IPS-18a (cell line): ENCODE data around the gene HSF2.

ENCODE experiments used
- H3K27ac ChIP-seq: one replicate; pipeline ENCODE4 v1.5.1; 2013; ENCODE audit warnings: low read length
- H3K27me3 ChIP-seq: one replicate; pipeline ENCODE4 v1.6.1; 2013; ENCODE audit warnings: mild to moderate bottlenecking, low read length; ENCODE audit not compliant: control insufficient read depth, insufficient read depth
- H3K36me3 ChIP-seq: one replicate; pipeline ENCODE4 v1.6.1; 2013; ENCODE audit warnings: low read depth, low read length; ENCODE audit not compliant: control insufficient read depth
- H3K4me1 ChIP-seq: one replicate; pipeline ENCODE4 v1.6.1; 2013; ENCODE audit warnings: low read depth, low read length; ENCODE audit not compliant: control insufficient read depth
- H3K4me3 ChIP-seq: one replicate; pipeline ENCODE4 v1.5.1; 2013; ENCODE audit warnings: low read length
- H3K9ac ChIP-seq: one replicate; pipeline ENCODE4 v1.6.1; 2013; ENCODE audit warnings: mild to moderate bottlenecking, low read length, moderate library complexity
- H3K9me3 ChIP-seq: one replicate; pipeline ENCODE4 v1.6.1; 2013; ENCODE audit warnings: low read depth, low read length; ENCODE audit not compliant: control insufficient read depth

The HSF2 gene, protein sequence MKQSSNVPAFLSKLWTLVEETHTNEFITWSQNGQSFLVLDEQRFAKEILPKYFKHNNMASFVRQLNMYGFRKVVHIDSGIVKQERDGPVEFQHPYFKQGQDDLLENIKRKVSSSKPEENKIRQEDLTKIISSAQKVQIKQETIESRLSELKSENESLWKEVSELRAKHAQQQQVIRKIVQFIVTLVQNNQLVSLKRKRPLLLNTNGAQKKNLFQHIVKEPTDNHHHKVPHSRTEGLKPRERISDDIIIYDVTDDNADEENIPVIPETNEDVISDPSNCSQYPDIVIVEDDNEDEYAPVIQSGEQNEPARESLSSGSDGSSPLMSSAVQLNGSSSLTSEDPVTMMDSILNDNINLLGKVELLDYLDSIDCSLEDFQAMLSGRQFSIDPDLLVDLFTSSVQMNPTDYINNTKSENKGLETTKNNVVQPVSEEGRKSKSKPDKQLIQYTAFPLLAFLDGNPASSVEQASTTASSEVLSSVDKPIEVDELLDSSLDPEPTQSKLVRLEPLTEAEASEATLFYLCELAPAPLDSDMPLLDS

DNA sequence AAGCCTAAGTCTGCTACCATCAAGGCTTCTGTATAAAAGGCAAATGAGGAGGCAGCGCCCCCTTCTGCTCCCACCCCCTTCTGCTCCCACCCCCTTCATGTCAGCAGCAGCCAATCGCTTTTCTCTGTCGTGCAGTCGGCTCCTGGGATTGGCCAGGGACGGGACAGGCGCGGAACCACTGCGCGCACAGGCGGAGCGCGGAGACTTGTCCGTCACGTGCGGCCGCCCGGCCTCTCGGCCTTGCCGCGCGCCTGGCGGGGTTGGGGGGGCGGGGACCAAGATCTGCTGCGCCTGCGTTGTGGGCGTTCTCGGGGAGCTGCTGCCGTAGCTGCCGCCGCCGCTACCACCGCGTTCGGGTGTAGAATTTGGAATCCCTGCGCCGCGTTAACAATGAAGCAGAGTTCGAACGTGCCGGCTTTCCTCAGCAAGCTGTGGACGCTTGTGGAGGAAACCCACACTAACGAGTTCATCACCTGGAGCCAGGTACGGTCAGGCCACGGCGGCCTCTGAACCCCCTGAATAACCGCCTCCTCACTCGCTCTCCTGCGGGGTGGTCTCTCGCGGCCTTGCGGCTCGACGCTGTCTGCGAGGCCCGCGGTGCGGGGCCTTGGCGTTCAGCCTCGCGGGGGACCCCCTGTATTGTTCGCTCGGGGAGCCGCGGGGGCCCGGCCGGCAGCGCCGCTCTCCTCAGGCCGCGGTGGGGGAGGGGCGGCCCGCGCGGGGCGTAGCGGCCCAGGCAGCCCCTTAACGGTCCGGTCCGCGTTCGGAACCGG lies at the start of gene HSF2:
Gene HSF2 (plus strand): TSS at position 305 of the 773 bp plus-strand sequence. CDS start 86 bp downstream, at position 391.
- Histone ChIP-seq H3K9me3 (no peaks in the 10 kb centered on the region), H3K27ac (no peak within 1 kb of the TSS), H3K27me3 (peaks cover 56% of the 10 kb centered on the region), H3K4me3 (peak within 1 kb of the TSS; percentile 93), H3K36me3 (no peaks in the 10 kb centered on the region), H3K4me1 (no peaks in the 10 kb centered on the region), H3K9ac (peak within 1 kb of the TSS; percentile 89)

DNA sequence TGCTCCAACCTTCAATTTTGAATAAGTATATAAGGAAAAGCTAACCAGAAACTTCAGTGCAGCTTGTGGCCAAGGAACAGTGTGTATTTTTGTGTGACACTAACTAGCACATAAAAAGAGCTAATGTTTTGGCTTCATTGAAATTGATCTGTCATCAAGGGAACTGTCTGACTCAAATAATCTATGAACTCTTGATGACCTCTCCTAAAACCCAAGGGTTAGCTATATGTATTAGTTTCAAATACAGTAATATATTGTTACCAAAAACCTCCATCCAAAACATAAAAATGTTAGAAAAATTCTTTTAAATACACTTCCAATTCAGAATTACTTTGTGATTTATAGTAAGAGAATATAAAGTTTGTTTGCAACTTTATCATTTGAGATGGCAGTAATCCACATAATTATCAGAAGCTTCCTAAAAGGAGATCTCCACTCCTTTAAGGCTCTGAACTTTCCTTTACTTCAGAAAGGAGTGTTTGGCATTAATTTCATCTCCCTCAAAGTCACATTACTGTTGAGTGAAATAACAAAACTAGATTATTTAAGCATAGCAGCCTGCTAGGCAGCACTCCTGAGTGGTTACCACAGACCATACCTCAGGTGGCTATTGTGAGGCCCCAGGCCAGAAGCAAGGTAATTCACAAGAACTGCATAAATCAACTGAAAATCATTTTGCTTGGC lies 46.3 kb upstream of the HSF2 start:
- no peak overlapping the region for H3K4me3 ChIP-seq
- H3K9me3 ChIP-seq = no peaks in the 10 kb centered on the region
- no peaks in the 10 kb centered on the region for H3K27me3 ChIP-seq
- H3K9ac ChIP-seq = no peak overlapping the region
- H3K27ac ChIP-seq = no peak overlapping the region
- no peaks in the 10 kb centered on the region for H3K4me1 ChIP-seq
- no peaks in the 10 kb centered on the region for H3K36me3 ChIP-seq

DNA sequence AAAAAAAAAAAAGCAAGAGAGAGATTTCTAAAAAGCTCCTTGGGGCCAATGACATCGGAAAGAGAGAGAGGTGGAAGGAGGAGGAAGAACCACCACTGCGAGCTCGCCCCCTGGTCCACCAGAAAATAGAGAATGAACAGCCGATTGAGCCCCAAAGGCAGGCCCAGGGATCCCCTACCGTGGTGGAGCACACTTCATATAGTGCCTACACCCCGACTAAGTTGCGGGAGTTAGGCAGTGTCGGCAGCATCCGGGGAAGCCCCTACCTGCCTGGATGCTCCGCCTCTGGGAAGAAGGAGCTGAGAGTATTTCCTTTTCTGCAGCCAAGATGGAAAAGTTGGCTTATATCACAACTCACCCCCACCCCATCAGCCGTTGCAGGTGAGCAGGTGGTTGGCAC lies 38.6 kb upstream of the HSF2 start:
- Histone ChIP-seq H3K9me3 (no peaks in the 10 kb centered on the region), H3K36me3 (no peaks in the 10 kb centered on the region), H3K27ac (no peak overlapping the region), H3K4me3 (no peak overlapping the region), H3K9ac (no peak overlapping the region), H3K27me3 (no peaks in the 10 kb centered on the region), H3K4me1 (no peaks in the 10 kb centered on the region)

DNA sequence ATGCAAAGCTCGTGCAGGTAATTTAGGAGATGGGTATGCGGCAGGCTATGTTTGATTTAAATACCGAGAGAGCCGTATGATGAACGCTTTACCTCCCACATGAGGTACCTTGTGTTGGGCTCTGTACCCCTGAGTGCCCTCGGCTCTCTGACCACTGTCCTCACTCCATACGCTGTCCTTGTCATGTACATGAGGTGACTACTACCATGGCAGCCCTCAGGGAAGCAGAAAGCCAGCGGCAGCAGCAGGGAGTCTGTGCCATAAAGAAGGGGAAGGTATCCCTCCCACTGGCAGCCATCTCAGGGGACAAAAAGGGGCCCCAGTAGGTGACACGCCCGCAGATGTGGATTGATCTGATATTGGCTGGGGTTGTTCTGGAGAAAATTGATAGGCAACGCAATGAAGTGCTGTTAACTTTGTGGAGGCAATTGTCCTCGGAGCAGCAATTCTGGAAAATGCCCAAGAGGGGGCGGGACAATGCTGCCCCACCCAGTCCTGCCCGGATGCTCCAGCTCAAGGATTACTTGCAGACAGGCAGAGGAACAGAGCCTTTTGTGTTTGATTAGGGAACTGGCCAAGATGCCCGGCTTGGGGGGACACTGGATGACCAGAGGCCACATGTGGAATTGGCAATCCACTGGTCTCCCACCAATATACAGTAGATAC lies 38.0 kb upstream of the HSF2 start:
- no peaks in the 10 kb centered on the region for H3K4me1 ChIP-seq

DNA sequence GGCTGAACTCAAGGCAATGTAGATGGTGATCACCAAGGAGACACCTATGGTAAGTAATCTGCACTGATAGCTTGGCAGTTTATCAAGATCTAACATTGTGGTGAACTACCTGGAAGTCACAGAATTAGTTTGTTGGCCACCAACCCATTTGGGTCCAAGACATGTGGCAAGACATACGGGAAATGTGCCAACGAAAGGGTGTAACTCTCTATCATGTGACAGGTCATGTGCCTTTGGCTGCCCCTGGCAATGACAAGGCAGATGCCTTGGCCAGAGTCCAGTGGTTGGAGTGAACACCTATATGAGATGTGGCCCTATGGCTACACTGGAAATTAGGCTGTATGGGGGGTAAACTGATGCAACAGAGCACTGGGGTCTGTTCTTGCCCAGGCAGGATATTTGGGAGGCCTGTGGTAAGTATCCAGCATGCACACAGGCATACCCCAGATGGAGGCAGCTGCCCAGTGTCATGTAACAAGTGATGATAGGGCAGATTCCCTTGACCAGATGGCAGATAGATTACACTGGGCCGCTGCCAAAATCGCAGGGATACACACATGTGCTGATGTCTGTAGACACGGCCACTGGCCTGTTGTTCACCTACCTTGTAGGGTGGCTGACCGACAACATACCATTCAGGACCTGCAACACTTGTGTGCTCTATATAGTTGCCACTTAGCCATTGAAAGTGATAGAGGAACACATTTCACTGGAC lies 35.5 kb upstream of the HSF2 start:
- Histone ChIP-seq H3K9ac (no peak overlapping the region), H3K36me3 (no peaks in the 10 kb centered on the region), H3K27ac (no peak overlapping the region), H3K9me3 (no peaks in the 10 kb centered on the region), H3K4me3 (no peak overlapping the region), H3K27me3 (no peaks in the 10 kb centered on the region), H3K4me1 (no peaks in the 10 kb centered on the region)

More for the DNA sequence above, 38.0 kb upstream of the HSF2 start:
- Histone ChIP-seq H3K36me3 (no peaks in the 10 kb centered on the region), H3K9me3 (no peaks in the 10 kb centered on the region), H3K27me3 (no peaks in the 10 kb centered on the region), H3K9ac (no peak overlapping the region), H3K27ac (no peak overlapping the region), H3K4me3 (no peak overlapping the region)

DNA sequence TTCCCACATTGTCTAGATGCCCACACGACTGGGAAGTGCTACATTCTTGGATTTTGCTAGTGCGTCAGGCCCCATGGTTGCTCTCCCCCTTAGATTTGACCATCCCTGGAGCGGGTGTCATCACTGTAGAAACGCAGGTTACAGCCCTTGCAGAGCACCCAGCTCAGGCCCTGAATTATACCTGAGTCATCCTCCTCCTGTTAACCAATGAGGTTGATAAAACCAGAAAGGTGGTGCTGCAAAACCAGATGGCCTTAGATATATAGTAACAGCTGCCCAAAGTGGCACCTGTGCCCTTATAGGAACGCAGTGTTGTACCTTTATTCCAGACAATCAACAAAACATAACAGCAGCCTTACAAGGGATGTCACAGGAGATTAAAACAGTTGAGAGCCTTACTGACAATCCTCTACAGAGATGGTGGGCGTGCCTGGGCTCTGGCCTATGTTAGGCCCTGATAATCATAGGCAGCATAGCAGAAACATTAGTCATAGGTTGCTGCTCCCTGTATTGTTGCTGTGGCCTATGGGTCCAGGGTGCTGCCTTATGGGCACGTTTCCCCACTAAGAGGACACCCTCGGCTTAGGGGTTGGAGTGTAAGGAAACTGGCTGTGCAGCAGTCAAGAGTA lies 33.6 kb upstream of the HSF2 start:
- no peaks in the 10 kb centered on the region for H3K9me3 ChIP-seq
- no peak overlapping the region for H3K4me3 ChIP-seq
- H3K27ac ChIP-seq = no peak overlapping the region
- H3K9ac ChIP-seq = no peak overlapping the region
- no peaks in the 10 kb centered on the region for H3K36me3 ChIP-seq
- no peaks in the 10 kb centered on the region for H3K27me3 ChIP-seq
- no peaks in the 10 kb centered on the region for H3K4me1 ChIP-seq

DNA sequence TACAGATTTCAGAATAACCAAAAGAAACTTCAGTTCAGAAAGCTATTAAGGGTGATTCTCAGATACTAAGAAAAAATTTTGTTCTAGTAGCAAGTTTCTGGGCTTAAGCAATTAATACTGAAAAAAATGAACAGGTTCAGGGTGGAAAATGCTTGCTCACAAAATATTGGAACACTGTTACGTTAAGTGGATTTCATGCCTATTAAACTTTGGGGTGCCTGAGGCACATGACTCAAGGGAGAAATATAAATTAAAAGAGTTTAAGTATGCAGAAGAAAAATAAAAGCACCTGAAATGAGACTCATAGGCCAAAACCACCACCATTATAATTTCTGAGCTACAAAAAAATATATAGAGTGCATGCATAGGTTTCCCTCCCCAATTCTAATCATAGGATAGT lies 32.3 kb upstream of the HSF2 start:
- Histone ChIP-seq H3K27ac (no peak overlapping the region), H3K4me1 (no peaks in the 10 kb centered on the region), H3K4me3 (no peak overlapping the region), H3K36me3 (no peaks in the 10 kb centered on the region), H3K27me3 (no peaks in the 10 kb centered on the region), H3K9me3 (no peaks in the 10 kb centered on the region), H3K9ac (no peak overlapping the region)

DNA sequence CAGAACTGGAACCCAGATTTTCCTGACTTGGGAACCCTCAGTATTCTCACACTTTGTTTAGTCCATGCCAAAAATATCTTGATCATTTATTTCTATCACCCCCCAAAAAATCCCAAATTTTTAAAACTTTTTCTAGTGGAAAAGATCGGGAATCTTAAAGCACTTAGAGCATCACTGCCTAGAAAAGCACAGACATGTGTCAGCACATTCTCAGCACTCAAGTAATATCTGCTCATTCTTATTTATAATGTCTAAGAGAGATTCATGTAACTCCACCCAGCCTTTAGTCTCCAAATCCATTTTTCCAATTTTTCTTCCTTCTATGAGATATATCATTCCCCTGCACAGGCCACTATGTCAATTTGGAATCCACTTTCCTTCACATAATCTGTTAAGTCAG lies 29.9 kb upstream of the HSF2 start:
- Histone ChIP-seq H3K9ac (no peak overlapping the region), H3K27ac (no peak overlapping the region), H3K9me3 (no peaks in the 10 kb centered on the region), H3K4me1 (no peaks in the 10 kb centered on the region), H3K4me3 (no peak overlapping the region), H3K27me3 (no peaks in the 10 kb centered on the region), H3K36me3 (no peaks in the 10 kb centered on the region)

DNA sequence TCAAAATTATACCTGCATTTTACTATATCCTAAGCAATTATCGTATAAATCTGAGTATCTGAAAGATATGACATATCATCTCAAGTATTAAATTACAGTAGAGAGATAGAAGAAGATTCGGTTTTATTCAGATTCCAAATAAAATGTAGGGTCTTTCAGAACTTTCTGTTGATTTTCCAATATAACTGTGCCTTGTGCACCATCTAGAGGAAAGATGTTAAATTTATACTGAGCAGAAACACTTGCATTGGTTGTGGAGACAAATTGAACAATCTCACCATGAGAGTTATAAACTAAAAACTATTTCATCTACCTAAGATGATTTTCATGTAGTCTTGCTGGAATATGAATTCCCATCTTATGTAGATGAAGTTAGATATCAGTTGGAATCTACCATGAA lies 26.8 kb upstream of the HSF2 start:
- Histone ChIP-seq H3K27ac (no peak overlapping the region), H3K9ac (no peak overlapping the region), H3K4me3 (no peak overlapping the region), H3K27me3 (no peaks in the 10 kb centered on the region), H3K36me3 (no peaks in the 10 kb centered on the region), H3K4me1 (no peaks in the 10 kb centered on the region), H3K9me3 (no peaks in the 10 kb centered on the region)

DNA sequence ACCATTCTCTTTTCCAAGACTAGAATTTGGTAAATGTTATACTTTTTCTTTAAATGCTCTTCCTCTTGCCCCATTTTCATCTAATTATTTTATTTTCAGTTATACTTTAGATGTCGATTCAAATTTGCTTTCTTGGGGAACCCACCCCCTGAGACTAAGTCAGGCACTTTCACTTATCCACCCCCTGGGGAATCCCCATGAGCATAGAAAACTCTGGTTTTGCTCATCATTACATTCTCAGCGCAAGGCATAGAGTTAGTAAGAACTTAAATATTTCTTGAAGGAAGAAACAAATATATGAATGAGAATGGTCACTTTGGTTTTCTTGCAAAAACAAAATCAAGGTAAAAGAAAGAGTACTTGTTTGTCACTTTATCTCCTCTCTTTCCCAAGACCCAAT lies 25.1 kb upstream of the HSF2 start:
- H3K27me3 ChIP-seq = no peaks in the 10 kb centered on the region
- no peaks in the 10 kb centered on the region for H3K9me3 ChIP-seq
- no peak overlapping the region for H3K27ac ChIP-seq
- no peaks in the 10 kb centered on the region for H3K36me3 ChIP-seq
- no peak overlapping the region for H3K9ac ChIP-seq
- no peaks in the 10 kb centered on the region for H3K4me1 ChIP-seq
- H3K4me3 ChIP-seq = no peak overlapping the region
